ENCODE results near the gene UBE3B. TPM values are rescaled to one million over a fixed set of nuclear protein-coding genes. Genes with fewer than 3 reads are reported as not detected.

Gene UBE3B
- polyA plus RNA-seq, 3 donors: 14.4 to 25.9 (median 18.2) TPM

DNA sequence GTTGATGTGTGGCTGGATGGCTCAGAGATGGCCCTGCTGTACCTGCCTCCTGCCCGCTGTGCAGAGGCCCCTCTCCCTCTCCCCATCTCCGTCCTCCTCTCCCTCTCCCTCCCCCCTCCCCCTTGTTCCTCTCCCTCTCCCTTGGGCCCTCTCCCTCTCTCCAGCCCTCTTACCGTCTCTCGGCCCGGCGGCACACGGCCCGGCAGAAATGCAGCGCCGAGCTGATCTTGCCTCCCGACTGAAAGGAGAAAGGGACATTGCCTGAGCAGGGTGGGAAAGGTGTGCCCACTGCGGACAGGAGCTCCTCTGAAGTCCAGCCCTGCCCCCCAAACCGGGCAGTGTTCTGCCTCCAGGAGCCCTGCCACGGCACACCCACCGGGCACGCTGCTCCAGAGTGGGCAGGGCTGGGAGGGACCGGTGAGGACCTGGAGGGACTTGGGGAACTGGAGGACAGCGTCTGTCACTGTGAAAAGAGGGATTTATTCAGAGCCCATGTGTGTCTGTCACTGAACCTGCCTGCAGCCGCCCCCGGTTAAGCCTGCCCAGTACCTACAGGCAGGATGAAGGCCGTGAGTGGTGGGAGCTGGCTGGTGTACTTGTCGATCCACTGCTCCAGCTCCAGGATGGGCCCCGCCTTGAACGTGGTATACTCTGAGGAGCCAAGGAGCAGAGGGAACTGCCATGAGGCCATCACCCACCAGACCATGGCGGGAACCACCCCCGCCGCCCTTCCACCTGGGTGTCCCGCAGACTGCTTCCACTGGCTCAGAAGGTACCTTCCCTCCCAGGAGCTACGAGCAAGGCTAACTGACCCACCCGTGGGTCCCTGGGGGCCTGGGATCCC lies 83.7 kb downstream of the UBE3B start:
- intact Hi-C loops (cut with micrococcal nuclease): no loop called here
- H3K4me3 ChIP-seq (replicated peaks in 1 of 3; ENCODE audit: low read depth in 2 of 3, low read length in 3 of 3): no peak overlapping the region
- Mint-ChIP-seq H3K27me3 (ENCODE audit: low read depth in 3 of 3) (no peaks in the 10 kb centered on the region), H3K36me3 (peaks cover 15 to 28% of the 10 kb centered on the region in 2 donors), H3K27ac (no peak overlapping the region), H3K9me3 (peaks cover 10 to 14% (median 13%) of the 10 kb centered on the region in 7 donors), H3K4me1 (no peaks in the 10 kb centered on the region), H3K4me3 (no peak overlapping the region)
- H3K27ac ChIP-seq (ENCODE audit: low read depth in 1 of 2, low read length in 2 of 2): no peak overlapping the region
- no peak overlapping the region for H3K9ac ChIP-seq (ENCODE audit: insufficient read depth, low read length, poor library complexity, severe bottlenecking)
- H3K79me2 ChIP-seq (ENCODE audit: insufficient read depth, low read length): no peaks in the 10 kb centered on the region
- no peak overlapping the region for H2AFZ ChIP-seq (ENCODE audit: insufficient read depth, low read depth, low read length, poor library complexity, severe bottlenecking)
- TF ChIP-seq, protein P1, sequence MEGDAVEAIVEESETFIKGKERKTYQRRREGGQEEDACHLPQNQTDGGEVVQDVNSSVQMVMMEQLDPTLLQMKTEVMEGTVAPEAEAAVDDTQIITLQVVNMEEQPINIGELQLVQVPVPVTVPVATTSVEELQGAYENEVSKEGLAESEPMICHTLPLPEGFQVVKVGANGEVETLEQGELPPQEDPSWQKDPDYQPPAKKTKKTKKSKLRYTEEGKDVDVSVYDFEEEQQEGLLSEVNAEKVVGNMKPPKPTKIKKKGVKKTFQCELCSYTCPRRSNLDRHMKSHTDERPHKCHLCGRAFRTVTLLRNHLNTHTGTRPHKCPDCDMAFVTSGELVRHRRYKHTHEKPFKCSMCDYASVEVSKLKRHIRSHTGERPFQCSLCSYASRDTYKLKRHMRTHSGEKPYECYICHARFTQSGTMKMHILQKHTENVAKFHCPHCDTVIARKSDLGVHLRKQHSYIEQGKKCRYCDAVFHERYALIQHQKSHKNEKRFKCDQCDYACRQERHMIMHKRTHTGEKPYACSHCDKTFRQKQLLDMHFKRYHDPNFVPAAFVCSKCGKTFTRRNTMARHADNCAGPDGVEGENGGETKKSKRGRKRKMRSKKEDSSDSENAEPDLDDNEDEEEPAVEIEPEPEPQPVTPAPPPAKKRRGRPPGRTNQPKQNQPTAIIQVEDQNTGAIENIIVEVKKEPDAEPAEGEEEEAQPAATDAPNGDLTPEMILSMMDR (IDR thresholded peaks at IDR 0.05): no peak
- H3K36me3 ChIP-seq (replicated peaks in 1 of 2; ENCODE audit: control insufficient read depth in 1 of 2, insufficient read depth in 2 of 2, low read length in 2 of 2): peaks cover 0 to 13% of the 10 kb centered on the region in 2 donors
- no peaks in the 10 kb centered on the region for H3K4me1 ChIP-seq (ENCODE audit: control insufficient read depth in 1 of 2, insufficient read depth in 2 of 2, low read length in 2 of 2)
- DNase-seq: no peak
- H3K27me3 ChIP-seq (ENCODE audit: control insufficient read depth in 2 of 2, insufficient read depth in 2 of 2, low read length in 2 of 2): no peaks in the 10 kb centered on the region
- peaks cover 0 to 15% of the 10 kb centered on the region in 2 donors for H3K9me3 ChIP-seq (replicated peaks in 1 of 2; ENCODE audit: control insufficient read depth in 1 of 2, insufficient read depth in 1 of 2, low read length in 2 of 2)
- no peaks in the 10 kb centered on the region for H4K20me1 ChIP-seq (ENCODE audit: insufficient read depth, low read length)
- no peak overlapping the region for H3K4me2 ChIP-seq (replicated peaks; ENCODE audit: extremely low read depth, low read length, poor library complexity, severe bottlenecking)
- WGBS (ENCODE audit: insufficient coverage): 92% methylated on average over 21 of the region's 30 CpGs

DNA sequence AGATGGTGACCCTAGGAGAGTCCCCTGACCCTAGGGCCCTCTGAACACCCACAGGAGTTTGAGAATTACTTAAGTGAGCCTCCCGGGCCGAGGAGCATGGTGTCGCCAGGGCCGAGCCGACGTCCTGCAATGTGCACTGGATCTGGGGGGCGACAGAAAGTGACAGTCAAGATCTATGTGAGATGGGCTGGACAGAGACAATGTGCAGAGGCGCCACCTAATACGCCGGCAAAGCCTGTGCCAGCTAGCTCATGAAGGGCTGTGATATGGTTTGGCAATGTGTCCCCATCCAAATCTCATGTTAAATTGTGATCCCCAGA lies 84.2 kb downstream of the UBE3B start:
- no peak for DNase-seq
- Histone ChIP-seq H3K4me2 (replicated peaks; ENCODE audit: extremely low read depth, low read length, poor library complexity, severe bottlenecking) (no peak overlapping the region), H3K4me1 (ENCODE audit: control insufficient read depth in 1 of 2, insufficient read depth in 2 of 2, low read length in 2 of 2) (no peaks in the 10 kb centered on the region), H2AFZ (ENCODE audit: insufficient read depth, low read depth, low read length, poor library complexity, severe bottlenecking) (no peak overlapping the region), H3K27ac (ENCODE audit: low read depth in 1 of 2, low read length in 2 of 2) (no peak overlapping the region), H3K9ac (ENCODE audit: insufficient read depth, low read length, poor library complexity, severe bottlenecking) (no peak overlapping the region), H3K36me3 (replicated peaks in 1 of 2; ENCODE audit: control insufficient read depth in 1 of 2, insufficient read depth in 2 of 2, low read length in 2 of 2) (peaks cover 0 to 13% of the 10 kb centered on the region in 2 donors), H4K20me1 (ENCODE audit: insufficient read depth, low read length) (no peaks in the 10 kb centered on the region), H3K9me3 (replicated peaks in 1 of 2; ENCODE audit: control insufficient read depth in 1 of 2, insufficient read depth in 1 of 2, low read length in 2 of 2) (peaks cover 0 to 15% of the 10 kb centered on the region in 2 donors), H3K79me2 (ENCODE audit: insufficient read depth, low read length) (no peaks in the 10 kb centered on the region), H3K4me3 (replicated peaks in 1 of 3; ENCODE audit: low read depth in 2 of 3, low read length in 3 of 3) (no peak overlapping the region), H3K27me3 (ENCODE audit: control insufficient read depth in 2 of 2, insufficient read depth in 2 of 2, low read length in 2 of 2) (no peaks in the 10 kb centered on the region)
- H3K4me3 Mint-ChIP-seq: no peak overlapping the region
- 98% methylated on average over 8 of the region's 10 CpGs for WGBS (ENCODE audit: insufficient coverage)
- H3K9me3 Mint-ChIP-seq: peaks cover 10 to 14% (median 13%) of the 10 kb centered on the region in 7 donors
- peak overlapping the region in 1 of 7 donors; percentile 12 for H3K27ac Mint-ChIP-seq
- H3K27me3 Mint-ChIP-seq (ENCODE audit: low read depth in 3 of 3): no peaks in the 10 kb centered on the region
- no peaks in the 10 kb centered on the region for H3K4me1 Mint-ChIP-seq
- TF ChIP-seq, protein P1 (IDR thresholded peaks at IDR 0.05): no peak
- peaks cover 11 to 28% of the 10 kb centered on the region in 2 donors for H3K36me3 Mint-ChIP-seq
- intact Hi-C loops (cut with micrococcal nuclease): no loop called here

All from CD14-positive monocyte (primary cell).